Activated CD8-positive, alpha-beta memory T cell treated with anti-CD3 and anti-CD28 coated beads, Interleukin-2, amount 50 U/mL, for 1 hour (primary cell): ENCODE results near the gene FBXO47.

Source experiments
- DNase-seq: peaks from one replicate; pipeline ENCODE4 v3.0.0-alpha.2; 2020; ENCODE audit errors: extremely low read depth

FBXO47 gene

GRCh38 chr17:38967290-38967738, at the start of gene FBXO47:
FBXO47 (minus strand) TSS chr17:38967403; CDS start chr17:38963025, 4,378 bp downstream.
- DNase-seq = peak; percentile 68

- no peak for DNase-seq
Measured at GRCh38 chr17:39016193-39017153, 49.3 kb upstream of the FBXO47 start.

GRCh38 chr17:39015546-39015935, 48.3 kb upstream of the FBXO47 start:
- DNase-seq = no peak

- DNase-seq = no peak
Measured at GRCh38 chr17:39014795-39015545, 47.8 kb upstream of the FBXO47 start.

- DNase-seq = no peak
Measured at GRCh38 chr17:39014044-39014794, 47.0 kb upstream of the FBXO47 start.

- no peak for DNase-seq
Measured at GRCh38 chr17:39012725-39013124, 45.5 kb upstream of the FBXO47 start.

GRCh38 chr17:39011907-39012468, 44.8 kb upstream of the FBXO47 start:
- DNase-seq = no peak

GRCh38 chr17:39009581-39010001, 42.4 kb upstream of the FBXO47 start:
- no peak for DNase-seq

GRCh38 chr17:39008633-39009032, 41.4 kb upstream of the FBXO47 start:
- no peak for DNase-seq

- DNase-seq = peak; percentile 8
Measured at GRCh38 chr17:39002991-39003715, 36.0 kb upstream of the FBXO47 start.

- no peak for DNase-seq
Measured at GRCh38 chr17:39001703-39002637, 34.8 kb upstream of the FBXO47 start.

- DNase-seq = no peak
Measured at GRCh38 chr17:39000021-39000601, 32.9 kb upstream of the FBXO47 start.

GRCh38 chr17:38996660-38997337, 29.6 kb upstream of the FBXO47 start:
- DNase-seq = no peak

GRCh38 chr17:38994026-38994425, 26.8 kb upstream of the FBXO47 start:
- no peak for DNase-seq

- no peak for DNase-seq
Measured at GRCh38 chr17:38984666-38985065, 17.5 kb upstream of the FBXO47 start.

- DNase-seq = peak; percentile 26
Measured at GRCh38 chr17:38982858-38983746, 15.9 kb upstream of the FBXO47 start.

GRCh38 chr17:38981636-38982035, 14.4 kb upstream of the FBXO47 start:
- no peak for DNase-seq
